Peyer's patch (tissue), 4 donors: ENCODE measurements around the gene RELL1. TPM values are rescaled to one million over a fixed set of nuclear protein-coding genes. Genes with fewer than 3 reads are reported as not detected.
A peak's percentile ranks its signal among the peaks of the same experiment; 100 is the strongest.

Source experiments
- DNase-seq, 3 donors: peaks; one replicate each; pipeline ENCODE4 v3.0.0-alpha.2; 2017 to 2019
- H3K27ac ChIP-seq, 4 donors: fragments of 200-600 bp; sonication (generic); one replicate each; pipeline ENCODE4 v1.5.1; 2016 to 2019
- H3K27me3 ChIP-seq, 2 donors: fragments of 200-600 bp; sonication (generic); one replicate each; pipeline ENCODE4 v1.5.1; 2019
- H3K36me3 ChIP-seq, 3 donors: fragments of 200-600 bp; sonication (generic); one replicate each; pipeline ENCODE4 v1.5.1; 2016 to 2019
- H3K4me1 ChIP-seq, 4 donors: fragments of 200-600 bp; sonication (generic); one replicate each; pipeline ENCODE4 v1.5.1; 2016 to 2019
- H3K4me3 ChIP-seq, 4 donors: fragments of 200-600 bp; sonication (generic); 1 replicate in 3 of 4; 2 replicates in 1 of 4; pipeline ENCODE4 v1.5.1; 2016 to 2019; ENCODE audit warnings: mild to moderate bottlenecking in 1 of 4
- H3K9me3 ChIP-seq, 4 donors: fragments of 200-600 bp; sonication (generic); one replicate each; pipeline ENCODE4 v1.5.1; 2016 to 2019; ENCODE audit warnings: mild to moderate bottlenecking in 1 of 4
- CTCF ChIP-seq, 6 experiments: fragments of 450-650 bp in 4 of 6; fragments of 200-600 bp in 2 of 6; sonication (generic) in 1 of 6; IDR thresholded peaks; one replicate each; pipeline ENCODE4 v1.5.1; 2017 to 2019; ENCODE audit warnings: antibody characterized with exemption in 6 of 6, mild to moderate bottlenecking in 3 of 6, moderate library complexity in 1 of 6
- POLR2A ChIP-seq, 2 donors: fragments of 450-650 bp; IDR thresholded peaks; one replicate each; pipeline ENCODE4 v1.5.1; 2017; ENCODE audit warnings: antibody characterized with exemption in 2 of 2, mild to moderate bottlenecking in 2 of 2, moderate library complexity in 2 of 2
- total RNA-seq, 4 donors: library from RNA; depleted of rRNA; stranded (reverse); fragments of >200 nt; gene quantifications; one replicate each; pipeline ENCODE4 v1.1.0, GENCODE V29; 2016

Gene RELL1
- total RNA-seq, 4 donors from 2014 or later, result 43.2 to 76.2 (median 55.8) TPM

DNA sequence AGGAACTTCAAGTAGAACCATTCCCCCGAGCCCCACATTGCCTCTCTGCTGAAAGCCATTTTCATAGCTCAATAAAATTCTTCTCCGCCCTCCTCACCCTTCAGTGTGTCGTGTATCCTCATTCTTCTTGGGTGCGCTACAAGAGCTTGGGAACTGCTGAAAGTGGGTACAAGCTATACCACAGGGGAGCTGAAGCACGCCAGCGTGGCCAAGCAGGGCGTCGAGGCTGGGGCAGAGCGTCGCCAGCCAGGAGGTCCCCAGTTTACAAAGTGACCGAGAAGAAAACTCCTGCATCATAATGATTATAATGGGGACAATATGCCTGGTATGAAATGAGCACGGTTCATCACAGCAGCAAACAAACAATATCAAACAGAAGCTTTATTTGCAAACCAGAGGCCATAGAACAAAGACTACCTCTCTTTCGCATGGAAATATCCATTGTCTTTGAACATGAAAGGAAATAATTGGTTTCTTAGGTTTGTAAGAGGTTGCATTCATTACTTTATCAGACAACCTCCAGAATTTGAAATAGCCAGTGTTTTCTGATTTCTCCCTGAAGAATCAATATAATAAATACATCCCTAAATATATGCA, 34.3 kb downstream of the RELL1 start:
- no peaks in the 10 kb centered on the region for H3K27me3 ChIP-seq
- DNase-seq, result no peak
- peaks cover 0 to 19% (median 0%) of the 10 kb centered on the region in 4 donors for H3K4me1 ChIP-seq
- peaks cover 0 to 5% (median 0%) of the 10 kb centered on the region in 4 donors for H3K9me3 ChIP-seq
- no peak for TF ChIP-seq POLR2A (IDR thresholded peaks at IDR 0.05)
- TF ChIP-seq CTCF (IDR thresholded peaks at IDR 0.05), result no peak
- no peak overlapping the region for H3K27ac ChIP-seq
- H3K4me3 ChIP-seq, result no peak overlapping the region
- H3K36me3 ChIP-seq, result peaks cover 0 to 8% (median 0%) of the 10 kb centered on the region in 3 donors

DNA sequence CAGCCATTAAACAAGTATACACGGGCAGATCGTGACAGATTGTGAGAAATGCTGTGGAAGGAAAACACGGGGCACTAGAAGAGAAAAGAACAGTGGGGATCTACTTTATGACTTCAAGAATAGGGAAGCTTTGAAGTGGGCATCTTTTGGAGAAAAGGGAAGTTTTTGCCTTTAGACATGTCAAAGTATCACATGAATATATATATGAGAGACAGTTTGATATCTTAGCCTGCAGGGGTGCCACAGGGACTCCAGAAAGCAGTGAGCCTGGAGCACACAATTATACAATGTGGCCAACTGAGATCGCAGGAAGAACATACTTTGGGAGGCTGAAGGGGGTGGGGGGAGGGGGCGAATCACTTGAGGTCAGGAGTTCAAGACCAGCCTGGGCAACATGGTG, 35.7 kb downstream of the RELL1 start:
- no peak overlapping the region for H3K4me3 ChIP-seq
- peaks cover 0 to 19% (median 0%) of the 10 kb centered on the region in 4 donors for H3K4me1 ChIP-seq
- H3K27ac ChIP-seq, result no peak overlapping the region
- no peak for TF ChIP-seq CTCF (IDR thresholded peaks at IDR 0.05)
- TF ChIP-seq POLR2A (IDR thresholded peaks at IDR 0.05), result no peak
- H3K27me3 ChIP-seq, result no peaks in the 10 kb centered on the region
- H3K9me3 ChIP-seq, result no peaks in the 10 kb centered on the region
- H3K36me3 ChIP-seq, result peaks cover 0 to 18% (median 0%) of the 10 kb centered on the region in 3 donors
- no peak for DNase-seq

- no peak for TF ChIP-seq POLR2A (IDR thresholded peaks at IDR 0.05)
- no peak for TF ChIP-seq CTCF (IDR thresholded peaks at IDR 0.05)
- no peaks in the 10 kb centered on the region for H3K27me3 ChIP-seq
- no peak for DNase-seq
Observed at GRCh38 chr4:37649268-37649667, 36.9 kb downstream of the RELL1 start.

GRCh38 chr4:37648084-37648817, 37.9 kb downstream of the RELL1 start:
- peak in 2 of 3 donors; percentile 74 to 88 for DNase-seq
- Histone ChIP-seq H3K4me1 (peaks cover 0 to 19% (median 0%) of the 10 kb centered on the region in 4 donors), H3K4me3 (no peak overlapping the region), H3K9me3 (no peaks in the 10 kb centered on the region), H3K27me3 (no peaks in the 10 kb centered on the region), H3K27ac (peak overlapping the region in 3 of 4 donors; percentile 26 to 55 (median 37)), H3K36me3 (peaks cover 0 to 25% (median 0%) of the 10 kb centered on the region in 3 donors)
- TF ChIP-seq CTCF (IDR thresholded peaks at IDR 0.05) (no peak), POLR2A (IDR thresholded peaks at IDR 0.05) (no peak)

More at GRCh38 chr4:37649268-37649667, 36.9 kb downstream of the RELL1 start:
- H3K36me3 ChIP-seq, result peaks cover 0 to 25% (median 0%) of the 10 kb centered on the region in 3 donors
- H3K4me1 ChIP-seq, result peaks cover 0 to 19% (median 0%) of the 10 kb centered on the region in 4 donors
- H3K4me3 ChIP-seq, result no peak overlapping the region
- H3K27ac ChIP-seq, result peak overlapping the region in 1 of 4 donors; percentile 55
- H3K9me3 ChIP-seq, result no peaks in the 10 kb centered on the region

DNA sequence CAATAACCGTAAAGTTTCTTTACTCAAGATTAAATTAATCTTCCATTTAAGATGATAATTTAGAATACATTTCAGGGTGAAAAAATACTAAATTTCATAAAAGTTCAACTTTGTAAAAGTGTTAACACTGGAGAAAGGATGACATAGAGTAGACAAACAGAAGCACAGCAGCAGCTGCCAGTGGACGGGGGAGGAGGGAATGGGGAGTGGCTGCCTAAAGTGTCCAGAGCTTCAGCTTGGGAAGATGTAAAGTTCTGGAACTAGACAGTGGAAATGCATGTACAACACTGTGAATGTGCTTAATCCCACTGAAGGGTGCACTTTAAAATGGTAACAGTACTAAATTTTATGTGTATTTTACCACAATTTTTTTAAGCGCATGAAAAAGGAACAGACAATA, 39.9 kb downstream of the RELL1 start:
- no peak overlapping the region for H3K4me3 ChIP-seq
- peaks cover 0 to 25% (median 0%) of the 10 kb centered on the region in 3 donors for H3K36me3 ChIP-seq
- H3K27ac ChIP-seq, result no peak overlapping the region
- peaks cover 0 to 29% (median 0%) of the 10 kb centered on the region in 4 donors for H3K4me1 ChIP-seq
- no peaks in the 10 kb centered on the region for H3K9me3 ChIP-seq
- TF ChIP-seq POLR2A (IDR thresholded peaks at IDR 0.05), result no peak
- TF ChIP-seq CTCF (IDR thresholded peaks at IDR 0.05), result no peak
- no peaks in the 10 kb centered on the region for H3K27me3 ChIP-seq
- DNase-seq, result no peak
